ENCODE data around the gene ITGB3. TPM values are rescaled to one million over a fixed set of nuclear protein-coding genes. Genes with fewer than 3 reads are reported as not detected.

Gene ITGB3
- total and polyA plus RNA-seq, 2 experiments from 2014 or later = 3.5 to 7.2 TPM

DNA sequence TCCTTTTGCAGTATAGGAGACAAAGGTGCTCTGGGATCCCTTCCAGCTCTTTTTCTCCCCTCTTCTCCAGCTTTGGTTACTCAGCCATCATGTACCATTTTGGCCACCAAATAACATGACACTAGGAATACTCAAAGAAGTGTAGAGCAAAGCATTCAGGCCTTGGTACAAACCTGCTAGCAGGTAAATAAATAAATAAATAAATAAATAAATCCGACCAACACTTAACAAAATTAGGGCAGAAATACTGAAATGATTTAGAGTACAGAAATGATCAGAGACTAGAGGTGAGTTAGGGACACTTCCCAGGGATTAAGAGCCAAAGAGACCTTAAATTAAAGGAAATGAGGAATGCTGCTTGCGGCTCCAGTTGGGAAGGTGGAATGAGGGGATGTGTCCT lies 17.7 kb upstream of the ITGB3 start:
- in situ Hi-C loops (cut with MboI) = loop anchor here (10.0 kb wide), 1 partner anchor 79 kb away; no protein-coding TSS in a partner anchor
- no peak overlapping the region for H3K4me3 ChIP-seq
- no peak overlapping the region for H3K9ac ChIP-seq
- no peak overlapping the region for H3K27ac ChIP-seq
- no peaks in the 10 kb centered on the region for H4K20me1 ChIP-seq (ENCODE audit: insufficient read depth)
- H2AFZ ChIP-seq = no peak overlapping the region
- no peaks in the 10 kb centered on the region for H3K9me2 ChIP-seq (ENCODE audit: insufficient read depth)
- no peaks in the 10 kb centered on the region for H3K79me2 ChIP-seq (ENCODE audit: insufficient read depth)
- no peaks in the 10 kb centered on the region for H3K9me3 ChIP-seq (ENCODE audit: low read depth)
- H3K27me3 ChIP-seq (replicated peaks; ENCODE audit: insufficient read depth) = no peaks in the 10 kb centered on the region
- no peak for TF ChIP-seq EZH2phosphoT487 (IDR thresholded peaks at IDR 0.05; ENCODE audit: insufficient read depth, low read depth)
- TF ChIP-seq EZH2 (IDR thresholded peaks at IDR 0.05; ENCODE audit: insufficient read depth, poor library complexity, severe bottlenecking) = no peak
- no peak overlapping the region for H3K4me2 ChIP-seq (ENCODE audit: unreplicated experiment)
- WGBS, 2 experiments (ENCODE audit: low coverage in 1 of 2, low lambda C conversion rate in 2 of 2, missing lambda C conversion rate in 2 of 2) = 97 to 98% methylated on average over 2 of the region's 2 CpGs
- peaks cover 15% of the 10 kb centered on the region for H3K4me1 ChIP-seq (ENCODE audit: insufficient read depth)
- peaks cover 17% of the 10 kb centered on the region for H3F3A ChIP-seq (ENCODE audit: insufficient read depth)
- H3K36me3 ChIP-seq (ENCODE audit: low read depth) = no peaks in the 10 kb centered on the region
- DNase-seq = no peak

DNA sequence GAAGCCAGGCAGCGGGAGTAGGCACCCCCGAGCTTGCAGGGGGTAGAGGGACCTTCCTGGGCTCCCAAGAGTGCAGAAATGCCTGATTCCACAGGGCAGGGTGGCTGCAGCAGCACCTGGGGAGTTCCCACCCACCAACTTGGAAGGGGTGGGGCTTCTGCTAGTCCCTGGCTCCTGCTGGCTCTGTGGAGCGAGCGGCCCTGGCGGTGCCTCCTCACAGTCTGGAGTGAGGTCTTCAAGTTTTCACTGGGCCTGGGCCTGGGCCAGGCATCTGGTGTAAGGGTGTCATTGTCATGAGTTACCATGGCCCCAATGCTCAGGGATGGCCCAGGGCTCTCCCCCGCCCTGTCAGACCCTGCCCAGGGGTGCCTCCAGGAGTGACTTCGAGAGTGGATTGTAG lies 15.8 kb upstream of the ITGB3 start:
- Histone ChIP-seq H3K4me3 (no peak overlapping the region), H3K9ac (no peak overlapping the region), H3K27me3 (replicated peaks; ENCODE audit: insufficient read depth) (no peaks in the 10 kb centered on the region), H3K27ac (no peak overlapping the region), H4K20me1 (ENCODE audit: insufficient read depth) (no peaks in the 10 kb centered on the region), H2AFZ (no peak overlapping the region), H3K9me3 (ENCODE audit: low read depth) (no peaks in the 10 kb centered on the region), H3K79me2 (ENCODE audit: insufficient read depth) (no peaks in the 10 kb centered on the region), H3K4me2 (ENCODE audit: unreplicated experiment) (no peak overlapping the region), H3K4me1 (ENCODE audit: insufficient read depth) (peaks cover 16% of the 10 kb centered on the region), H3K9me2 (ENCODE audit: insufficient read depth) (no peaks in the 10 kb centered on the region), H3F3A (ENCODE audit: insufficient read depth) (peaks cover 17% of the 10 kb centered on the region), H3K36me3 (ENCODE audit: low read depth) (no peaks in the 10 kb centered on the region)
- no peak for TF ChIP-seq EZH2 (IDR thresholded peaks at IDR 0.05; ENCODE audit: insufficient read depth, poor library complexity, severe bottlenecking)
- no peak for TF ChIP-seq EZH2phosphoT487 (IDR thresholded peaks at IDR 0.05; ENCODE audit: insufficient read depth, low read depth)
- in situ Hi-C loops (cut with MboI) = loop anchor here (10.0 kb wide), 1 partner anchor 77 kb away; no protein-coding TSS in a partner anchor
- WGBS, 2 experiments (ENCODE audit: low coverage in 1 of 2, low lambda C conversion rate in 2 of 2, missing lambda C conversion rate in 2 of 2) = 86 to 91% methylated on average over 5 to 6 of the region's 7 CpGs
- DNase-seq = no peak

DNA sequence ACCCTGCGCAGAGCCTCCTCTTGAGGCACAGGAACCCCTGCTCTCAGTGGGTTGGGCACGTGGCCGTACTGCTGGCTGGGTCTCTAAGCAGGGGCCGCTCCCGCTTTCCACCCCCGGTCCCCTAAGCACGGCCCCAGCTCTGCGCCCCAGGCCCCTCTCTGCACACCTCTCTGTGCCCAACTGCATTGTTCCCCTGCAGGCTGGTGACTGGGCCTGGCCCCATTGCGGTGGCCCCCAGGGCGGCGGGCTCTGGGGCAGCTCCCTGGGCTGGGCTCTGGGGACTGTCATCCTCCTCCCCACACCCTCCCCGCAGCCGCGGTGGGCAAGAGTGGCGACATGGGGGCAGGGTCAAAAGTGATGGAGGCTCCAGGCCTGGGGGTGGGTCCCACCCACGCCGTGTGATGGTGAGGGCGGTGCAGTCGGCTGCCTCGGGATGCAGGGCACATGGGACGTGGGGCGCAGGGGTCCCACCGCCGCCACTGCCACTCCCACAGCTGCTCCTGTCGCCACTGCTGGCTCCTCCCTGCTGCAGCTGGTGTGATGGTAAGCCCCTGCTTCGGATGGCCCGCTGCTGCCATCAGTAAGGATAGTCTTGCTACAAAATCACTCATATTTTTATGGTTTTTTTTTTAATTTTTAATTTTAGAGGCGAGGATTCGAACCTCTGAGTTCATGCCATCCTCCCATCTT lies 15.2 kb upstream of the ITGB3 start:
- H3K4me3 ChIP-seq = no peak overlapping the region
- 89% methylated on average over 24 to 28 of the region's 29 CpGs for WGBS, 2 experiments (ENCODE audit: low coverage in 1 of 2, low lambda C conversion rate in 2 of 2, missing lambda C conversion rate in 2 of 2)
- H3K27ac ChIP-seq = no peak overlapping the region
- H3K36me3 ChIP-seq (ENCODE audit: low read depth) = no peaks in the 10 kb centered on the region
- H3K9me3 ChIP-seq (ENCODE audit: low read depth) = no peaks in the 10 kb centered on the region
- in situ Hi-C loops (cut with MboI) = loop anchor here (10.0 kb wide), 1 partner anchor 76 kb away; no protein-coding TSS in a partner anchor
- no peaks in the 10 kb centered on the region for H3K27me3 ChIP-seq (replicated peaks; ENCODE audit: insufficient read depth)
- no peaks in the 10 kb centered on the region for H3K79me2 ChIP-seq (ENCODE audit: insufficient read depth)
- no peak overlapping the region for H3K4me2 ChIP-seq (ENCODE audit: unreplicated experiment)
- no peak for DNase-seq
- no peak overlapping the region for H2AFZ ChIP-seq
- peaks cover 16% of the 10 kb centered on the region for H3K4me1 ChIP-seq (ENCODE audit: insufficient read depth)
- no peaks in the 10 kb centered on the region for H4K20me1 ChIP-seq (ENCODE audit: insufficient read depth)
- no peaks in the 10 kb centered on the region for H3K9me2 ChIP-seq (ENCODE audit: insufficient read depth)
- no peak overlapping the region for H3K9ac ChIP-seq
- peaks cover 17% of the 10 kb centered on the region for H3F3A ChIP-seq (ENCODE audit: insufficient read depth)
- TF ChIP-seq EZH2phosphoT487 (IDR thresholded peaks at IDR 0.05; ENCODE audit: insufficient read depth, low read depth) (no peak), EZH2 (IDR thresholded peaks at IDR 0.05; ENCODE audit: insufficient read depth, poor library complexity, severe bottlenecking) (no peak)

DNA sequence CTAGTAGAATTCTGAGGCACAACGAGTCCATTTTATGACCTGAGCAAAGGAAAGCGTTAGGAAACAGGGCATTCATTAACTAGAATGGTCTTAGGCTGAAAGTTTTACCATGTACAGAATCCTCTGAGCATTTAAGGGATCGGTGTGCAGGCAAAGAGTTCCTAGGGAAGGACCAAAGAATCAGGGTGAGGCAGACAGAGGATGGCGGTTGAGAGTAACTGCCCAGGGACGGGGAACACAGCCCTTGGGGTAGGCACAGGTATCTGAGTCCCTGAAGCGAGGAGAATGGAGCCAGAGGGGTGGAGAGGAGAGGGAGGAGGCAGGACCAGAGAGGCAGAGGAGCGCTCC lies 14.0 kb upstream of the ITGB3 start:
- H3F3A ChIP-seq (ENCODE audit: insufficient read depth) = peaks cover 17% of the 10 kb centered on the region
- in situ Hi-C loops (cut with MboI) = loop anchor here (10.0 kb wide), 1 partner anchor 75 kb away; no protein-coding TSS in a partner anchor
- no peaks in the 10 kb centered on the region for H3K36me3 ChIP-seq (ENCODE audit: low read depth)
- H3K4me2 ChIP-seq (ENCODE audit: unreplicated experiment) = peak overlapping the region; percentile 14
- H3K9me3 ChIP-seq (ENCODE audit: low read depth) = no peaks in the 10 kb centered on the region
- 0 out of 2 replicates have a peak overlapping the region, but pooled peaks have one; percentile 36 for H2AFZ ChIP-seq
- H3K9ac ChIP-seq = peak overlapping the region; percentile 47; the same call in 1 of the 2 replicates
- no peak overlapping the region for H3K4me3 ChIP-seq
- no peak for DNase-seq
- peaks cover 17% of the 10 kb centered on the region for H3K4me1 ChIP-seq (ENCODE audit: insufficient read depth)
- H4K20me1 ChIP-seq (ENCODE audit: insufficient read depth) = no peaks in the 10 kb centered on the region
- 55 to 64% methylated on average over 6 to 7 of the region's 7 CpGs for WGBS, 2 experiments (ENCODE audit: low coverage in 1 of 2, low lambda C conversion rate in 2 of 2, missing lambda C conversion rate in 2 of 2)
- peak overlapping the region; percentile 70 for H3K27ac ChIP-seq
- H3K9me2 ChIP-seq (ENCODE audit: insufficient read depth) = no peaks in the 10 kb centered on the region
- H3K27me3 ChIP-seq (replicated peaks; ENCODE audit: insufficient read depth) = no peaks in the 10 kb centered on the region
- H3K79me2 ChIP-seq (ENCODE audit: insufficient read depth) = no peaks in the 10 kb centered on the region
- no peak for TF ChIP-seq EZH2 (IDR thresholded peaks at IDR 0.05; ENCODE audit: insufficient read depth, poor library complexity, severe bottlenecking)
- no peak for TF ChIP-seq EZH2phosphoT487 (IDR thresholded peaks at IDR 0.05; ENCODE audit: insufficient read depth, low read depth)

Measured in GM23248 (cell line).